HUES64 (cell line): ENCODE results near the gene DKK3.

Experiments used
- H3K27ac ChIP-seq: 2 replicates; pipeline ENCODE4 v1.7.0; 2013; ENCODE audit warnings: low read depth, low read length, inconsistent platforms
- H3K27me3 ChIP-seq: 2 replicates; pipeline ENCODE4 v1.6.1; 2013; ENCODE audit warnings: mild to moderate bottlenecking, low read length; ENCODE audit not compliant: insufficient read depth
- H3K36me3 ChIP-seq: 2 replicates; pipeline ENCODE4 v1.6.1; 2013; ENCODE audit warnings: mild to moderate bottlenecking, low read length; ENCODE audit not compliant: insufficient read depth
- H3K4me1 ChIP-seq: 2 replicates; pipeline ENCODE4 v1.6.1; 2013; ENCODE audit warnings: mild to moderate bottlenecking, low read length, moderate library complexity; ENCODE audit not compliant: insufficient read depth
- H3K4me3 ChIP-seq: 2 replicates; pipeline ENCODE4 v1.5.1; 2013; ENCODE audit warnings: mild to moderate bottlenecking, low read length, moderate library complexity
- H3K9ac ChIP-seq: 2 replicates; pipeline ENCODE4 v1.6.1; 2013; ENCODE audit warnings: mild to moderate bottlenecking, low read depth, low read length
- H3K9me3 ChIP-seq: 2 replicates; pipeline ENCODE4 v1.6.1; 2013; ENCODE audit warnings: low read depth, low read length; ENCODE audit not compliant: insufficient read depth
- WGBS: fragments of 150-250, 120-280 bp; methylation state at CpG from one replicate; pipeline ENCODE4 v1.1.7; 2013; ENCODE audit warnings: missing lambda C conversion rate; 5-methylcytosine and 5-hydroxymethylcytosine counted together

Gene DKK3

DNA sequence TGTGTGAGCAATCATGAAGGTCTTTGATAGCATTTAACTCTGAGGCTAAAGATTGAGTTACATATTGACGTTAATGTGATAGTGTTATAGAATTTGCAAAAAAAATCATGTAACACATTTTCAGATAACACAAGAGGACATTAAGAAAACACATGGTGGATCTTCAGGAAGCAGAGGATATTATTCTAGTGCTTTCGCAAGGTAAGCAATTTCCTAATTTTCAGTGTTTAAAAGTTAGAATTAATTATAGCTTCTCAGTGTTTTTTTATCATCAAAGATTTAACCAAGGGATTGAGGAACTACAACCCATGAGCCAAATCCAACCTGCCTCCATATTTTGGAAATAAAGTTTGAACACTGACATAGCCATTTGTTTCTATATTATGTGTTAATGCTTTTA is 78.5 kb downstream of the DKK3 start:
- Histone ChIP-seq H3K27ac (no peak overlapping the region), H3K4me1 (no peaks in the 10 kb centered on the region), H3K27me3 (no peaks in the 10 kb centered on the region), H3K4me3 (no peak overlapping the region), H3K9me3 (no peaks in the 10 kb centered on the region), H3K9ac (no peak overlapping the region), H3K36me3 (peaks cover 53% of the 10 kb centered on the region)
- WGBS, result 91% methylated on average over 1 of the region's 2 CpGs

- Histone ChIP-seq H3K36me3 (peaks cover 39% of the 10 kb centered on the region), H3K4me3 (no peak overlapping the region), H3K27me3 (no peaks in the 10 kb centered on the region), H3K9ac (no peak overlapping the region), H3K9me3 (no peaks in the 10 kb centered on the region), H3K27ac (no peak overlapping the region), H3K4me1 (no peaks in the 10 kb centered on the region)
These were observed 84.6 kb downstream of the DKK3 start for GRCh38 chr11:11923828-11924227.

- H3K4me1 ChIP-seq, result peaks cover 8% of the 10 kb centered on the region; the same call in 1 of the 2 replicates
- 91% methylated on average over 1 of the region's 1 CpG for WGBS
- no peaks in the 10 kb centered on the region for H3K9me3 ChIP-seq
- no peak overlapping the region for H3K4me3 ChIP-seq
- peaks cover 14% of the 10 kb centered on the region for H3K36me3 ChIP-seq
- H3K27ac ChIP-seq, result no peak overlapping the region
- no peak overlapping the region for H3K9ac ChIP-seq
- H3K27me3 ChIP-seq, result no peaks in the 10 kb centered on the region
These were observed 91.4 kb downstream of the DKK3 start for GRCh38 chr11:11916981-11917399.

- Histone ChIP-seq H3K4me3 (no peak overlapping the region), H3K9ac (no peak overlapping the region), H3K27me3 (no peaks in the 10 kb centered on the region), H3K4me1 (peaks cover 8% of the 10 kb centered on the region; the same call in 1 of the 2 replicates), H3K9me3 (no peaks in the 10 kb centered on the region), H3K27ac (no peak overlapping the region), H3K36me3 (peaks cover 8% of the 10 kb centered on the region)
- WGBS, result 100% methylated on average over 1 of the region's 2 CpGs
These were observed 92.8 kb downstream of the DKK3 start for GRCh38 chr11:11915625-11916024.

- no peak overlapping the region for H3K27ac ChIP-seq
- H3K36me3 ChIP-seq, result peaks cover 15% of the 10 kb centered on the region
- H3K4me1 ChIP-seq, result peaks cover 8% of the 10 kb centered on the region; the same call in 1 of the 2 replicates
- H3K9me3 ChIP-seq, result no peaks in the 10 kb centered on the region
- no peaks in the 10 kb centered on the region for H3K27me3 ChIP-seq
- 95% methylated on average over 1 of the region's 1 CpG for WGBS
- no peak overlapping the region for H3K9ac ChIP-seq
- no peak overlapping the region for H3K4me3 ChIP-seq
These were observed 95.0 kb downstream of the DKK3 start for GRCh38 chr11:11913395-11913794.
